Midbrain (tissue), 1 donor: ENCODE results near the gene HMX1.

Experiments
- DNase-seq: peaks from one replicate; lab custom pipeline; 2025; lab: John Stamatoyannopoulos, UW

The HMX1 gene

GRCh38 chr4:8854931-8855330 is 16.7 kb downstream of the HMX1 start:
- DNase-seq: no peak

GRCh38 chr4:8854016-8854415 is 17.6 kb downstream of the HMX1 start:
- no peak for DNase-seq

GRCh38 chr4:8853249-8853648 is 18.4 kb downstream of the HMX1 start:
- no peak for DNase-seq

GRCh38 chr4:8852118-8852704 is 19.4 kb downstream of the HMX1 start:
- no peak for DNase-seq

GRCh38 chr4:8851321-8852117 is 20.1 kb downstream of the HMX1 start:
- no peak for DNase-seq

GRCh38 chr4:8850830-8851188 is 20.8 kb downstream of the HMX1 start:
- no peak for DNase-seq

GRCh38 chr4:8850074-8850829 is 21.4 kb downstream of the HMX1 start:
- no peak for DNase-seq

- no peak for DNase-seq
Measured at GRCh38 chr4:8849266-8850073, 22.2 kb downstream of the HMX1 start.

GRCh38 chr4:8848507-8849265 is 23.0 kb downstream of the HMX1 start:
- no peak for DNase-seq

GRCh38 chr4:8847764-8848163 is 23.9 kb downstream of the HMX1 start:
- no peak for DNase-seq

- DNase-seq: no peak
Measured at GRCh38 chr4:8847331-8847730, 24.3 kb downstream of the HMX1 start.

GRCh38 chr4:8846826-8847225 is 24.8 kb downstream of the HMX1 start:
- DNase-seq: no peak

GRCh38 chr4:8846046-8846720 is 25.5 kb downstream of the HMX1 start:
- no peak for DNase-seq

- DNase-seq: no peak
Measured at GRCh38 chr4:8844976-8845690, 26.5 kb downstream of the HMX1 start.

- no peak for DNase-seq
Measured at GRCh38 chr4:8843597-8843996, 28.0 kb downstream of the HMX1 start.

GRCh38 chr4:8842614-8843013 is 29.0 kb downstream of the HMX1 start:
- DNase-seq: no peak

GRCh38 chr4:8841678-8842268 is 29.9 kb downstream of the HMX1 start:
- DNase-seq: no peak

GRCh38 chr4:8840816-8841455 is 30.7 kb downstream of the HMX1 start:
- DNase-seq: no peak
